Muscle layer of duodenum (tissue), 2 donors: ENCODE results near the gene FERD3L.
A peak's percentile ranks its signal among the peaks of the same experiment; 100 is the strongest.

Experiments used
- H3K27ac ChIP-seq: one replicate; pipeline ENCODE4 v1.7.0; 2013; ENCODE audit warnings: mild to moderate bottlenecking, low read length
- H3K27me3 ChIP-seq: one replicate; pipeline ENCODE4 v1.7.0; 2013; ENCODE audit warnings: low read depth, mild to moderate bottlenecking, control low read depth, low read length
- H3K36me3 ChIP-seq, 2 donors: one replicate each; pipeline ENCODE4 v1.7.0; 2013; ENCODE audit warnings: low read length in 2 of 2, control low read depth in 1 of 2, mild to moderate bottlenecking in 1 of 2; ENCODE audit not compliant: insufficient read depth in 2 of 2, control insufficient read depth in 1 of 2
- H3K4me1 ChIP-seq, 2 donors: one replicate each; pipeline ENCODE4 v1.7.0; 2013; ENCODE audit warnings: low read length in 2 of 2, mild to moderate bottlenecking in 2 of 2, control low read depth in 1 of 2, moderate library complexity in 1 of 2; ENCODE audit not compliant: insufficient read depth in 2 of 2, control insufficient read depth in 1 of 2
- H3K4me3 ChIP-seq, 2 donors: one replicate each; pipeline ENCODE4 v1.7.0; 2013; ENCODE audit warnings: low read length in 2 of 2, low read depth in 1 of 2, mild to moderate bottlenecking in 1 of 2
- H3K9me3 ChIP-seq, 2 donors: one replicate each; pipeline ENCODE4 v1.7.0; 2013; ENCODE audit warnings: low read length in 2 of 2, control low read depth in 1 of 2, mild to moderate bottlenecking in 1 of 2; ENCODE audit not compliant: control insufficient read depth in 1 of 2
- donor health status: healthy.

Gene FERD3L

DNA sequence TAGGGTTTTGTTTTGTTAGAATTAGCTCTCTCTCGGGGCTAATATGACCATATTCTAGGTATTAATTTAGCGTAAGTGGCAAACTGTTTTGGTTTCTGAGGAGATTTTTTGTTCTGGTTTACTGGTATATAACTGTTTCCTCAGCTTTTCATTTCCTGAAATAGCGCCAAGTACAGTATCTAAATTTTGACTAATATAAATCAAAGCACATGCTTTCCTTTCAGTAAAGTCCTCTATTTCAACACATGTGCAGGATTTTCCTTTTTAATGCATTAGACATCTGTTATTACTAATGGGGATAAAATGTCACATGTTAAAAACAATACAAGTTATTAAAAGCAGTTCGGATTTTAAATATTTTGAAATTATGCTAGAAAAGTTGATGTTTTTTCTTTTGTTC lies 11.3 kb downstream of the FERD3L start:
- H3K4me3 ChIP-seq: no peak overlapping the region
- H3K27me3 ChIP-seq: no peaks in the 10 kb centered on the region
- H3K36me3 ChIP-seq: no peaks in the 10 kb centered on the region
- H3K27ac ChIP-seq: no peak overlapping the region
- no peaks in the 10 kb centered on the region for H3K4me1 ChIP-seq
- H3K9me3 ChIP-seq: no peaks in the 10 kb centered on the region

DNA sequence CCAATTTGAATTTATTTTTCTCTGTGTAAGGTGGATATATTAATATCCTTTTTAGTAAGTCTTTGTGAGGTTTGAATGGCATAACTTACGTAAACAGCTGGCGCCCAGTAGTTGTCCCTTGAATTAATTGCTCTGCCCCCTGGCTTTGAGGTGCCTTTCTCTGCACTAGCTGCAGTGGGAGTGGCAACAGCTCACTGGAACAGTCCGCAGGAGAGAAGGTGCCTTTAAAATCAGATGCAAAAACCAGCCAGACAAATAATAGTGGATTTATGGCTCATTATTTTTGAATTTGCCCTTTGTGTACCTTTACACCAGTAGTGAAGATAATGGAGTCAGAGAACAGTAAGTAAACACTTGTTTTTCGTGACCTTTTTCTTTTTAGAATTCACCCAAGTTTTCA lies 11.8 kb downstream of the FERD3L start:
- Histone ChIP-seq H3K27ac (no peak overlapping the region), H3K36me3 (no peaks in the 10 kb centered on the region), H3K4me1 (no peaks in the 10 kb centered on the region), H3K4me3 (no peak overlapping the region), H3K9me3 (no peaks in the 10 kb centered on the region), H3K27me3 (no peaks in the 10 kb centered on the region)

DNA sequence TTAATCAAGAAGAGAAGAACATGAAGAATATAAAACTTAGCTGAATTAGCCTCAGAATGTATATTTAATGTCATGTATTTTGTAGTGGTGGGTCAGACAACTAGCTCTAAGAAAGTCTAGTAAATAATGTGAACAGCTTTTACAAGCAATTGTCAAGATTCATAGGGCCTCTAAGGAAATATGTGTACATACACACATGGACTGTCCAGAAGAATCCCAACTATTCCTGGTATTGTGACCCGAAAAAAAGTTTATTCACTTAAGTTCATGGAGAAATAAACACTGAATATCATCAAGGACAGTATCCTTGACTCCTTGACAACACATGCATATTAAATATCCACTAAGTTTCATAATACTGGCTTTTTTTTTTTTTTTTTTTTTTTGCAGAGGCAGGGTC lies 16.4 kb downstream of the FERD3L start:
- Histone ChIP-seq H3K36me3 (no peaks in the 10 kb centered on the region), H3K27me3 (no peaks in the 10 kb centered on the region), H3K27ac (no peak overlapping the region), H3K4me1 (no peaks in the 10 kb centered on the region), H3K4me3 (no peak overlapping the region), H3K9me3 (no peaks in the 10 kb centered on the region)

DNA sequence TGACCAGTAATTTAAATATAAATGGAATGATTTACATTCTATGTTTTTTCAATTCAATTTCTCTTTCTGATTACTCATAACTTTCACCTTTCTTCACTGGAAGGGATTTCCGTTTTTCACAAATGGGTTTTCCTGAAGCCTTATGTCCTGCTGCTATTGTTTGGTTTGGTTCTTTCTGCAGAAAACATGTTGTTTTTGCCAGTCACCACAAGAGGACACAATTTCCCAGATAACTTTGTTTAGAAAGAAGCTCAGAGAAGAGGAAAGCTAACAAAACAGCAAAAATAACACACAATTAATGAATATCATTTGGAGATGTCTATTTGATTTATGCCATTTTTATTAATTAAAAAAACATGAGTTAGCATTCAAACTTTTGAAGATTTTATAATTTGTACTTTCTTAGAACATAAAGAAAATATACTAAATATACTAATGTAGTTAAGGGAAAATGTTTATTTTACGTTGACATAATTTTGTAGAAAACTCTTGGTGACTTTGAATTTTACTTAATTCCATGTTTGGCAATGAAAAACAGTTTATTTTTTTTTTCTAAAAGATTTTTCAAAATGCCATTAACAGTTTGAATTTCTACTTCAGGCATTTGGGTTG lies 23.1 kb downstream of the FERD3L start:
- Histone ChIP-seq H3K9me3 (no peaks in the 10 kb centered on the region), H3K4me3 (no peak overlapping the region), H3K27me3 (peaks cover 12% of the 10 kb centered on the region), H3K36me3 (no peaks in the 10 kb centered on the region), H3K4me1 (peaks cover 0 to 20% of the 10 kb centered on the region in 2 donors), H3K27ac (no peak overlapping the region)

DNA sequence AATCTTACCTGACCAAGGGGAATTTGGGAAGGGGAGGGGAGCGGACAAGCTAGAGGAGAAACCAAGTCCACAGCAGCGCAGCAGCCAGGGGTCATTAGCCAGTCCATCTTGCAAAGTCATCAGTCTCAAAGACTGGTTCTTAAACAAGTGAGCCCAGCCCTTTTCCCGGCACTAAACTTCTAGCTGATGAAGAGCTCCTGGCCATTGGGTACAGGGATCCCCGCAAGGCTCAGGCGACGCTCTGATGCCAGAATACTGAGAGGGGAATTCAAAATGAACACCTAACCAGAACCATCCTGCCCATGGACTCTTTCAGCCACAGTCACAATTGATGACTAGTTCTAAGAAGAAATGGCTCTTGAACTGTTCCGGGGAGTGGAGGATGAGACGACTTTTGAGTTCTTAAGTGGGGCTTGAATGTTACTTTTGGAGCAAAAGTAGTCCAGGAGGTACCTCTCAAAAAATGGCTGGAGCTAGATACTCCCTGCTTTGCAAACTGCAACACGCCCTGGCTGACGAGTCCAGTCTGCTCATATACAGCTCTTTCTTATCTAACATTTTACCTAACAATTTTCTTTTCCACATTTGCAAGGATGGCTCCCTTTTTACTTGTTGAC lies 25.2 kb downstream of the FERD3L start:
- Histone ChIP-seq H3K27ac (no peak overlapping the region), H3K27me3 (peaks cover 24% of the 10 kb centered on the region), H3K4me1 (peaks cover 0 to 26% of the 10 kb centered on the region in 2 donors), H3K36me3 (no peaks in the 10 kb centered on the region), H3K9me3 (no peaks in the 10 kb centered on the region), H3K4me3 (no peak overlapping the region)

DNA sequence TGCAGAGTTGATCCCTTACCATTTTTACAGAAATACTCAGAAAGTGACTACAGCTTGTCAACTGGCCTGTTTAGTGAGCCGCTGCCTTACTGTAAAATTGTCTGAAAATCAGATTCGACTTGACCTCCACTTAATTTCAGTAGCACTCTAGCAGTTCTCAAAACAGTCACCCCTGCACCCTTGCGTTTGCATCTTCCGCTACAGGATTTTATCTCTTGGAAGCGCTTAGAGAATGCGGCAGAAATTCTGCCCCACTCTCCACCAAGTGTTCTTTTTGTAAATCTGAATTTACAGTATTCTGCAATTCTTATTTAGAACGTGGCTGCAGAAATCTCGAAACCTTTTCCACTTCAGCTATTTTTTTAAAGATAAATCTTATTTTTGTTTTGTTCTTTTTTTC lies 25.8 kb downstream of the FERD3L start:
- Histone ChIP-seq H3K4me3 (no peak overlapping the region), H3K27me3 (peaks cover 24% of the 10 kb centered on the region), H3K27ac (no peak overlapping the region), H3K9me3 (no peaks in the 10 kb centered on the region), H3K4me1 (peaks cover 0 to 26% of the 10 kb centered on the region in 2 donors), H3K36me3 (no peaks in the 10 kb centered on the region)

DNA sequence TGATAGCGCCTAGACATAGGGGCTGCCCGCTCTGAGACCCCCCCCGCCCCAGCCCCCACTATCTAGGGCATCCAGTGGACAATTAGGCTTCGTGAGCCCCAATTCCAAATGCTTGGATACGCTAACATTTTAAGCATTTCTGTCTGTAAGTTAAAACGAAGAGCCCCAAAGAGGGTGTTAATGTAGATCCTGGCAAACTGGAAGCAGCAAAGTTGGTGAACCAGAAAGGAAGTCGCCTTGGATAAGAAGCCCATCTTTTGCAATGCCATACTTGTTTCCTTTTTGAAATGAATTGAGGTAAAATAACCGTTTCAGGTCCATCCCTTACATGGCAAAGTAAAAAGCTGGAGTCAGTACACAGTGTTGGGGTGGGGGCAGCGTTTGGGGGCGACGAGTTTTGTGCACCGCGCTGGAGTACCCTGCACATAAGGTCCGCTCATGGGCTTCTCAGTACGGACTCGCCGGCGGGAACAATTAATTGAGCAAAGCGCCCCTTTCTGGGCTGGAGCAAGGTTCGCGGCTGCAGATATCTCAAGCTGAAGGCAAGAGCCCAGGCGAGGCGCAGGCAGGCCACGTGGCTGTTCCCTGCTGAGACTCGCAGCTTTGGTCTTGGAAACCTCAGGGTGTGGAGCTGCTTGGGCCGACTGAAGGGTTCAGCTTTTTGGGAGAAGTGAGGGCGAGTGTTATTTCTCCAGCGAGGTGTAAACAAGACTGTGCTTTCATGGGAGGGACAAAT lies 26.4 kb downstream of the FERD3L start:
- Histone ChIP-seq H3K36me3 (no peaks in the 10 kb centered on the region), H3K9me3 (no peaks in the 10 kb centered on the region), H3K4me3 (no peak overlapping the region), H3K27me3 (peaks cover 24% of the 10 kb centered on the region), H3K4me1 (peaks cover 0 to 26% of the 10 kb centered on the region in 2 donors), H3K27ac (no peak overlapping the region)

DNA sequence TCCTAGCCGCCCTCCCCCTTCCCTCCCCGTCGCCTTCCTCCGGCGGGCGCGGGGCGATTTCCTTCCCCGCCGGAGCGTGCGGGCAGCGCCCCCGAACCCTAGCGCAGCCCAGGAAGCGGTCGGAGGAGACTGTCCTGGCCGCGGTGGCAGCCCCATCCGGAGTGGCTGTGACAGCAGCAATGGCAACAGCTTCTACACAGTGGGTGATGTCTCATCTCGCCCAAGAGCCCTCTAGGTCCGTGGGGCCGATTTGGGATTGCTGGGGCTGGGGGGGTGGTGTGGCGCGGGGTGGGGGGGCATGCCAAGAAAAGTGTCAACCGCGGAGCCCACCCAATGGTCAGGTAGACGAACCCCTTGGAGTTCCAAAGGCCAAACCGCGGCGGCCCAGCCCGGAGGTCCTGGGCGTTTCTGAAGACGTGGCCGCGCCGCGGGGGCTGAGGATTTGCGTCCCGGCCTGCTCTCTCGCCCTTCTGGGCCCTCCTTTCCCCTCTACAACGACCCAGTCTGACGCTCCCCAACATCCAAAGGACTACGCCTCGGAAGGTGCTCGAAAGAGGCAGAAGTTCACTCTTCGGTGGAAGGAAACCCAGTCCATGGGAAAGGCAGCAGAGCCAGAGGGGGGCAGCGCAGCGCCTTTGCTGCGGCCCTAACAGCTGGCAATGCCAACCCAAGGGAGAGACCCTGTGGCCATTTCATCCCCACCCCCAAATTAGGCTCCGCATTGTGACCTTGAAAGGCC lies 27.2 kb downstream of the FERD3L start:
- no peaks in the 10 kb centered on the region for H3K36me3 ChIP-seq
- H3K27me3 ChIP-seq: peaks cover 24% of the 10 kb centered on the region
- H3K27ac ChIP-seq: no peak overlapping the region
- no peaks in the 10 kb centered on the region for H3K9me3 ChIP-seq
- peaks cover 0 to 26% of the 10 kb centered on the region in 2 donors for H3K4me1 ChIP-seq
- peak overlapping the region; percentile 30 to 62 for H3K4me3 ChIP-seq

- H3K9me3 ChIP-seq: peaks cover 0 to 3% of the 10 kb centered on the region in 2 donors
- no peak within 1 kb of the TSS for H3K27ac ChIP-seq
These were observed 27.9 kb downstream of the FERD3L start, which contains the start of gene TWIST1 for GRCh38 chr7:19117091-19117869. TSS of gene TWIST1 (minus strand) at chr7:19117636. CDS start at chr7:19117321, 315 bp downstream.

GRCh38 chr7:19116121-19117090 lies 28.8 kb downstream of the FERD3L start:
- H3K27me3 ChIP-seq: peaks cover 36% of the 10 kb centered on the region

More at GRCh38 chr7:19117091-19117869, 27.9 kb downstream of the FERD3L start, which contains the start of gene TWIST1:
- peaks cover 30% of the 10 kb centered on the region for H3K27me3 ChIP-seq
- H3K4me3 ChIP-seq: peak within 1 kb of the TSS; percentile 55 to 62
- H3K36me3 ChIP-seq: no peaks in the 10 kb centered on the region
- peaks cover 0 to 32% of the 10 kb centered on the region in 2 donors for H3K4me1 ChIP-seq

More at GRCh38 chr7:19116121-19117090, 28.8 kb downstream of the FERD3L start:
- Histone ChIP-seq H3K36me3 (no peaks in the 10 kb centered on the region), H3K4me1 (peaks cover 0 to 35% of the 10 kb centered on the region in 2 donors), H3K4me3 (peak overlapping the region; percentile 55 to 58), H3K9me3 (peaks cover 0 to 4% of the 10 kb centered on the region in 2 donors), H3K27ac (no peak overlapping the region)
